HG02798 (cell line): ENCODE measurements around the gene KRT86.
"Not testable (repeated sequence)": the region's sequence is repeated elsewhere in the genome, so short reads cannot be mapped to it uniquely, and the experiment has no call there.

ENCODE experiments used
- ATAC-seq: cut with Tn5 transposase; IDR thresholded peaks from one replicate; pipeline ENCODE4 v1.9.1; 2021; ENCODE audit warnings: mild to moderate bottlenecking; ENCODE audit not compliant: unreplicated experiment, poor library complexity

Gene KRT86

GRCh38 chr12:52324153-52324444 is 49.7 kb downstream of the KRT86 start:
- ATAC-seq = no peak

- ATAC-seq = peak; percentile 89
Observed at GRCh38 chr12:52327052-52327829, 52.8 kb downstream of the KRT86 start.

GRCh38 chr12:52327830-52328500 is 53.5 kb downstream of the KRT86 start:
- ATAC-seq = no peak

- no peak for ATAC-seq
Observed at GRCh38 chr12:52331039-52331438, 56.6 kb downstream of the KRT86 start.

GRCh38 chr12:52331833-52332232 is 57.4 kb downstream of the KRT86 start:
- no peak for ATAC-seq

GRCh38 chr12:52332381-52332780 is 57.9 kb downstream of the KRT86 start:
- ATAC-seq = no peak

- no peak for ATAC-seq
Observed at GRCh38 chr12:52333321-52333720, 58.9 kb downstream of the KRT86 start.

GRCh38 chr12:52334185-52334584 is 59.7 kb downstream of the KRT86 start:
- ATAC-seq = no peak

GRCh38 chr12:52335598-52336262 is 61.3 kb downstream of the KRT86 start:
- no peak for ATAC-seq

- no peak for ATAC-seq
Observed at GRCh38 chr12:52336641-52337040, 62.2 kb downstream of the KRT86 start.

GRCh38 chr12:52337054-52337453 is 62.6 kb downstream of the KRT86 start:
- ATAC-seq = no peak

- ATAC-seq = no peak
Observed at GRCh38 chr12:52338241-52338960, 64.0 kb downstream of the KRT86 start.

- no peak for ATAC-seq
Observed at GRCh38 chr12:52341066-52341580, 66.7 kb downstream of the KRT86 start.

- no peak for ATAC-seq
Observed at GRCh38 chr12:52342781-52343490, 68.5 kb downstream of the KRT86 start.

- no peak for ATAC-seq
Observed at GRCh38 chr12:52343550-52343949, 69.1 kb downstream of the KRT86 start.

GRCh38 chr12:52344111-52344510 is 69.7 kb downstream of the KRT86 start:
- ATAC-seq = no peak

- ATAC-seq = not testable (repeated sequence)
Observed at GRCh38 chr12:52345041-52345440, 70.6 kb downstream of the KRT86 start.

- ATAC-seq = no peak
Observed at GRCh38 chr12:52346593-52346992, 72.1 kb downstream of the KRT86 start.

- no peak for ATAC-seq
Observed at GRCh38 chr12:52347016-52347415, 72.6 kb downstream of the KRT86 start.
